BE2C (cell line): ENCODE results near the gene KRTAP10-12.

Experiments used
- DNase-seq: peaks from one replicate; pipeline ENCODE4 v3.0.0-alpha.2; 2020
- H3K27me3 ChIP-seq: fragments of 250-450 bp; sonication (Bioruptor Pico); 2 replicates; pipeline ENCODE4 v1.5.1; 2020; ENCODE audit warnings: mild to moderate bottlenecking
- H3K36me3 ChIP-seq: fragments of 250-450 bp; sonication (Bioruptor Pico); 2 replicates; pipeline ENCODE4 v1.5.1; 2020; ENCODE audit warnings: mild to moderate bottlenecking
- H3K4me1 ChIP-seq: fragments of 250-450 bp; sonication (Bioruptor Pico); 2 replicates; pipeline ENCODE4 v1.5.1; 2020
- H3K4me3 ChIP-seq: 2 replicates; pipeline ENCODE4 v1.5.1; 2011; ENCODE audit warnings: low read depth, low read length
- H3K9me3 ChIP-seq: fragments of 250-450 bp; sonication (Bioruptor Pico); 2 replicates; pipeline ENCODE4 v1.5.1; 2020
- TF ChIP-seq, protein P1 (sequence below): IDR thresholded peaks from 2 replicates; pipeline ENCODE4 v1.5.1; 2012; ENCODE audit warnings: mild to moderate bottlenecking, low read depth, low read length

Gene KRTAP10-12

DNA sequence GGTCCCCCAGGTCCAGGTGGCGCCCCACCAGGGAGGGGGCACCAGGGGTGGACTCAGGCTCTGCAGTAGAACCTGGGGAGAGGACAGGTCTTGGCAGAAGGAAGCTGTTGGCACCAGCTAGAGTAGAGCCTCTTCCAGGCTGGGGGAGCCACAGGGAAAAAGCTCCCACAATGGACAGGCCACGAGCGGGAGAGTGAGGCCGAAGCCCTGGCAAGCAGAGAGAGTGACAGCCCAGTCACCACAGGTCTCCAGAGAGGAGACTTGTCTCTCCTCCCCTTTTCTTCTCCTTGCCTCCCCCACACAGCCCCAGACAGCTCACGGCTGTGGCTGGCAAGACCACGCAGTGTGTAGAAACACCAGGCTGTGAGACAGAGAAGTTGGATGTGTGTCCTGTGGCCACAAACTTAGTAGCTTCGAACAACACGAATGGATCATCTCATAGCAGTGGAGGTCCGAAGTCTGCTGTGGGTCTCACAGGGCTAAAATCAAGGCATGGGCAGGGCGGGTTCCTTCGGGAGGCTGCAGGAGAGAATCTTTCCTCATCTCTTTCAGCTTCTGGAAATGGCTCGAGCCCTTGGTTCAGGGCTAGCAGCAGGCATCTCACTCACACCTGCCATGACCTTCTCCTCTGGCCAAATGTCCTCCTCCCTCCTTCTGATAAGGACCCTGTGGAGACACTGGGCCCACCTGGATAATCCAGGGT lies 45.8 kb upstream of the KRTAP10-12 start:
- TF ChIP-seq, protein P1, sequence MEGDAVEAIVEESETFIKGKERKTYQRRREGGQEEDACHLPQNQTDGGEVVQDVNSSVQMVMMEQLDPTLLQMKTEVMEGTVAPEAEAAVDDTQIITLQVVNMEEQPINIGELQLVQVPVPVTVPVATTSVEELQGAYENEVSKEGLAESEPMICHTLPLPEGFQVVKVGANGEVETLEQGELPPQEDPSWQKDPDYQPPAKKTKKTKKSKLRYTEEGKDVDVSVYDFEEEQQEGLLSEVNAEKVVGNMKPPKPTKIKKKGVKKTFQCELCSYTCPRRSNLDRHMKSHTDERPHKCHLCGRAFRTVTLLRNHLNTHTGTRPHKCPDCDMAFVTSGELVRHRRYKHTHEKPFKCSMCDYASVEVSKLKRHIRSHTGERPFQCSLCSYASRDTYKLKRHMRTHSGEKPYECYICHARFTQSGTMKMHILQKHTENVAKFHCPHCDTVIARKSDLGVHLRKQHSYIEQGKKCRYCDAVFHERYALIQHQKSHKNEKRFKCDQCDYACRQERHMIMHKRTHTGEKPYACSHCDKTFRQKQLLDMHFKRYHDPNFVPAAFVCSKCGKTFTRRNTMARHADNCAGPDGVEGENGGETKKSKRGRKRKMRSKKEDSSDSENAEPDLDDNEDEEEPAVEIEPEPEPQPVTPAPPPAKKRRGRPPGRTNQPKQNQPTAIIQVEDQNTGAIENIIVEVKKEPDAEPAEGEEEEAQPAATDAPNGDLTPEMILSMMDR: no peak
- DNase-seq: no peak
- Histone ChIP-seq H3K27me3 (peaks cover 14% of the 10 kb centered on the region), H3K36me3 (no peaks in the 10 kb centered on the region), H3K4me1 (no peaks in the 10 kb centered on the region), H3K9me3 (no peaks in the 10 kb centered on the region), H3K4me3 (no peak overlapping the region)

DNA sequence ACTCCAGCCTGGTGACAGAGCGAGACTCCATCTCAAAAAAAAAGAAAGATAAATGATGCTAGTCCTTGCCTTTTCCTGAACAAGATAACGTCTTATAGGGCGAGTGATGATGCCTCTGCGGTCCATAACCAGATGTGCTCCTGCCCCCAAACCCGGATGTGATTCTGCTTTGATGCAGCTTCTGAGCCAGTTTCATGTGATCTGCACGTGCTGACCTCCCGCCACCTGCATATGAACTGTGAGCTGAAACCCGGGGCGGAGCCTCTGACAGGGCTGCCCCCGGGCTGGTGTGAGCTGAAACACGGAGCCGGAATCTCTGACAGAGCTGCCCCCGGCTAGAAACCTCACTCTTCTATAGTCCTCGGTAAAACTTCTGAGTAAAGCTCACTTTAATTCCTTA lies 43.8 kb upstream of the KRTAP10-12 start:
- Histone ChIP-seq H3K36me3 (no peaks in the 10 kb centered on the region), H3K9me3 (no peaks in the 10 kb centered on the region), H3K4me3 (no peak overlapping the region), H3K4me1 (no peaks in the 10 kb centered on the region), H3K27me3 (peaks cover 15% of the 10 kb centered on the region)
- TF ChIP-seq, protein P1: no peak
- DNase-seq: no peak

DNA sequence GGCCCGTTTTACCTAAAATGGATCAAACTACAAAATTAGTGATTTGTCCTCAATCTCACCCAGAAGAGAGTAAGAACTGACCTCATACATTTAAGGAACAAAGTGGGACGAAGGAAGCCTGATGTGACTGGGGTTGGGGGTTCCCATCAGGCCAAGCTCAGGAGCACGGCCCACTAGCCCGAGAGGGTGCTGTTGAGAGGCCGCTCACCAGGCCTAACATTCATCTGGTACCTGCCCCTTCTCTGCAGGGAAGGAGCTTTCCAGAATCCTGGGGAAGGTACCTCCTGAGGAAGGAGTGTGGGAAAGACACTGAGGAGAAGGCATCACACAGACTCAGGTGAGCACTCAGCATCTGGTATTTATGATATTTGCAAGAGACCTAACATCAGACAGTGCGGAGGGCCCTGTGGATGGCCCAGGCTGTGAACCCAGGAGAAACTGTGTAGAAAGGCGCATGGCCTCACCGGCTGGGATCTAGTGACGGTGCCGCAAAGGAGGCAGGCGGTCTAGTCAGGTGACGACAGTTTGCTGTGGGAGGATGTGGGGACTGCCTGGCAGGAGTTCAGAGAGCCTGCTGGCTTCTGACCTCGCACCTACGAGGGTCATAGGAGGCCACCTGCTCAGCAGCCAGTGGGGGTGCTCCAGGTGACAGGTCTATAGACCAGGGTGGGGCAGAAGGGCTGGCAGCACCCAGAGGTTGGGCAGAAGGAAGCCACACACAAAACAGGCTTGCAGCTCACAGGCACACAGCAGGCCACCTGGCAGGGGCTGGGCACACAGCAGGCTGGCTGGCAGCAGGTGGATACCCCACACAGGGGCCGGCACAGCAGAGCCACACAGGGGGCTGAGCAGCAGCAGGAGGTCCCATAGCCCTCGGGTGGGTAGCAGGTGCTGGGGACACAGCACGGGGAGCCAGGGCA lies 43.1 kb upstream of the KRTAP10-12 start:
- Histone ChIP-seq H3K27me3 (peaks cover 9% of the 10 kb centered on the region), H3K9me3 (no peaks in the 10 kb centered on the region), H3K36me3 (no peaks in the 10 kb centered on the region), H3K4me3 (no peak overlapping the region), H3K4me1 (no peaks in the 10 kb centered on the region)
- TF ChIP-seq, protein P1: no peak
- no peak for DNase-seq

DNA sequence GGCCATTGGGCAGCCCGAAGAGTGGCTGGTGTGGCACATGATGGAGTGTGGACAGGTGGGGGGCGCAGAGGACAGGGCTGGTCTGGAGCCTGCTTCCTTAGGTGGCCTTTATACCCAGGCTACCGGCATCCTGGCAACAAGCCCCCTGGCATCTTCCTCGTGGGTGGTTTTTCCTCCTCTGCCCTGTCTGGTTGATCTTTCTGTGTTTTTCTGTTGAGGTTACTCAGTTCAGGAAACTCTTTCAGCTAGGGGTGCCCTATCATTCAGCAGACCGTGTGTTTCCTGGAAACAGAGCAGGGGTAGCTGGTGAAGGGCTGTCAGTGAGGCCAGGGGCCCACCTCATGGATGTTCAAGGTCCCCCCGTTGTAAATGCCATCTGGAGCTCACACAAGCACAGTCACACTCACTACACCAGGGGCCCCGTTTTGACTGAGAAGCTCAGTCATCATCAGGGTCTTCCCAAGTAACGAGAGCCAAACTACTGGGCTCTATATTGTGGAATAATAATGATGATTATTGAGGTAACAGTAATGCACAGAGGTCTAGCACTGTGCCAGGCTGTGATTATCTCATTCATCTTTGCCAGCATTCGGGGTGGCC lies 42.3 kb upstream of the KRTAP10-12 start, which contains the start of gene KRTAP12-4:
TSS of gene KRTAP12-4 (minus strand) at position 84 of the 600 bp plus-strand sequence. CDS start at position 39, 45 bp downstream.
- Histone ChIP-seq H3K36me3 (no peaks in the 10 kb centered on the region), H3K4me3 (no peak within 1 kb of the TSS), H3K27me3 (peaks cover 7% of the 10 kb centered on the region; the same call in 1 of the 2 replicates), H3K4me1 (no peaks in the 10 kb centered on the region), H3K9me3 (no peaks in the 10 kb centered on the region)
- TF ChIP-seq, protein P1: no peak
- no peak for DNase-seq

DNA sequence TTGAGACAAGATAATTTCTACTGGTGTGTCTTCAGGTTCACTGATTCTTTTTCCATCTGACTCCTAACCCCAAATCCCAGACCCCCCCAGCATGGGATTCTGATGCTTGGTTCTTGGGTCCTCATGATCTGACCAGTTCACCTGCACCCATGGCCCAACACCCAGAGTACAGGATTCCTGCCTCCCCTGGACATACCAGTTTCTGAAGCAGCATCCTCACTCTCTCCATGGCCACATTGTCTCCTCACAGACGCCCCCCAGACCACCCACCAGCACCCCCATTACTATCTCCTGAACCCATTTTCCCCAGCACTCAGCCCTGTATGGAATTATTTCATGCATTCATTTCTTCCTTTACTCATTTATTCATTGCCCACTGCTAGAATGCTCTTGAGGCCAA lies 40.1 kb upstream of the KRTAP10-12 start:
- TF ChIP-seq, protein P1: no peak
- Histone ChIP-seq H3K4me1 (no peaks in the 10 kb centered on the region), H3K27me3 (peaks cover 11% of the 10 kb centered on the region), H3K36me3 (no peaks in the 10 kb centered on the region), H3K4me3 (no peak overlapping the region), H3K9me3 (no peaks in the 10 kb centered on the region)
- DNase-seq: no peak
